Fibroblast of the conjunctiva (primary cell): Measurements from ENCODE around the gene SUSD4.

Experiments
- DNase-seq: peaks from one replicate; pipeline ENCODE4 v3.0.0-alpha.2; 2010; ENCODE audit warnings: low read depth

SUSD4 gene

DNA sequence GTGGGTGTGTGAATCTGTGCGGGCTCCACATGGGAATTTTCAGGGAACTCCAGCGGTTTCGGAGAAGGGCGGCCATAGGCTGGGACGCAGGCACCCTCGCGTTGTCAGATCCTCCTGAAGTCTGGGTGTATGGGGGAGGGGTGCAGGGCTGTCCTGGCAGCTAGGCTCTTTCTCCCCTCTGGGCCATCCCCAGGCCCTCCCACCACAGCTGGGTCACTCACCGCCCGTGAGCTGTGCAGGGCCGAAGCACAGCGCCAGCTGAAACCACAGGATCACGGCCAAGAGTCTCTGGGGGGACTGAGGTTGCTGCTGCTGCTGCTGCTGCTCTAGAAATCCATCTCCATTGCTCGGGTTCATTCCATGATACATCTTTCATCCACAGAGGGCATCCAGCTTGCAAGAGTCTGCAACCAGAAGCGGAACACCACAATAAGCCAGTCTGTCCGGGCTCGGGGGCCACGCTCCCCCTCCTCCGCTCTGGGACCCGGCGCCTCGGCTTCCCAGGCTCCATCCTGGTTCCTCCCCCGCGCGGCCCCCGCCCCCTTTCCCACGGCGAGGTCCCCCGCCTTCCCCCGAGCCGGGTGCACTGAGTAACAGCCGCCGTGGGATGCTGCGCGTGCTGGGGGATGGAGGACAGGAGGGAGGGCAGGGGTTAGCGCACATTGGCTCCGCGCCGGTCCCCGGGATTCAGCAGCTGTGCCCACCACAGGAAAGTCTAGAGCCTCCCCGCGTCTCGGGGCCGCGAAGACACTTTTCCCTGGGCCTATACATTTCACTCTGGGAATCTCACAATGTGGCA is 720 bp downstream of the SUSD4 start:
- DNase-seq, result no peak

DNA sequence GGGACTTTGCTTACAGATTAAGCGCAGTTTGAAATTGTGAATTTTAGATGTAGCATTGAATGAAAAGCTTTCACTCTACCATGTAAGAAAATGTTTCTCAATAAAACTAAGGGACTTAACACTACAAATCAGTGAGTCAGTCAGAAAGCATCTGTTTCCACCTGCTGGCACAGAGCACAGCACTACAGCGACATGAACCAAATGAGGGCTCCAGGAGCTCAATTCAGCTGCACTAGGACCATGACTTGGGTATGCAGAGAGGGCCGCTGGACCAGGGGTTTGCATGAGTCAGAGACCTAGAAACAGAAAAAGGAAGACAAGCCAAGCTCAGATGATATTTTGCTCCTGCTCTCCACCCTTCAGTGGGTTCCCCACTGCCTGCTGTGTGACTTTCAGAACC is 5.2 kb downstream of the SUSD4 start:
- no peak for DNase-seq

- no peak for DNase-seq
Observed at GRCh38 chr1:223355699-223356098, 8.3 kb downstream of the SUSD4 start.

- no peak for DNase-seq
Observed at GRCh38 chr1:223353939-223354338, 10.0 kb downstream of the SUSD4 start.

GRCh38 chr1:223352944-223353343 is 11.0 kb downstream of the SUSD4 start:
- DNase-seq, result no peak

- no peak for DNase-seq
Observed at GRCh38 chr1:223350361-223350908, 13.5 kb downstream of the SUSD4 start.

DNA sequence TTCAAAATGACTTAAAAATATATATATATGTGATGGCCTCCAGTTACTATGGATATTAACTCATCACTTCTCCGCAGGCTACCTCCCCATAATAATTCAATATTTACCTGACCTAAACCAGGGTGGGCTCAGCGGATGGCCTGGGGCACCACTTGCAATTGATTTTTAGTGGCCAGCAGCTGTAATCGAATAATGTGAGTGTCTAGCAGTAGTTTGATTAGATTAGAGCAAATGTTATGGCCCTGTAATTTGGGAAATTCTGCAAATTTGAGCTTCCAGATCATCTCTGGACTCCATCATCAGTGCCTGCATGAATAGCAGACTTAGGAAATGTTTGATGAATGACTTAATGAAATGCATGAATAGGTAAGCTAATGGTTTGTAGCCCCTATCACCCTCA is 14.7 kb downstream of the SUSD4 start:
- no peak for DNase-seq

DNA sequence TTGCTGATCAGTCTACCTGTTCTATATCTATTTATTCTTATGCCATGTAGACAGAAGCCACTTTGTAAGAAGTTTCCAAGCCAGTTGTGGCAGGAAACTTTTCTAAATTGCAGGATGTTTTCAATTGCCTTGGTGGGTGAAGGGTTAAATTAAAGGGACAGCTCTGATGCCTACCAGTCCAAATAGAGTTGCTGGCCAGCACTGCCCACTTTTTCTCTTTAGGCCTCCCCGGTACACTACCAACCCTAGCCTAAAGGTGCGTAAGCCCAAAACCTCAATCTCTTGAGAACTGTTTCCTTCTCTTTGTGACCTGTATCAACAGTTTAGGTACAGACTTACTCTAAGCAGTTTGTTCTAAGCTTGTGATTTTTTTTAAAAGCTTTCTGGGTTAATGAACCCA is 15.5 kb downstream of the SUSD4 start:
- no peak for DNase-seq

- no peak for DNase-seq
Observed at GRCh38 chr1:223347583-223347982, 16.4 kb downstream of the SUSD4 start.

DNA sequence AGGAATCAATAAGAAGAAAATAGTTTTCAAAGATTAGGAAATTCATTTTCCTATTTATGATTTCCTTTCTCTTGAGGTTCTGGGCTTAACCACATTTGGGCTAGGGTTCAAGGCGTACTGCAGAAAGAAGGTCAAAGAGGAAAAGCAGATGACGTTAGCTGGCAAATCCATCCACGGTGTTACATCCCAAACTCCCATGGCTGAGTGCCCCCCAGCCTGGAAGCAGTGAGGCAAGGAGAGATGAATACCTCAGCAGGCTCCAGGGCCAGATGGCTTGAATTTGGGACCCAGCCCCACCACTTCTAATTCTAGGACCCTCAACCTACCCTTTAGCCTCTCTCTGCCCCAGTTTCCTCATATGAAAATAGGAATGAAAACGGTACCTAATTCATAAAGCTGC is 17.7 kb downstream of the SUSD4 start:
- DNase-seq, result no peak

DNA sequence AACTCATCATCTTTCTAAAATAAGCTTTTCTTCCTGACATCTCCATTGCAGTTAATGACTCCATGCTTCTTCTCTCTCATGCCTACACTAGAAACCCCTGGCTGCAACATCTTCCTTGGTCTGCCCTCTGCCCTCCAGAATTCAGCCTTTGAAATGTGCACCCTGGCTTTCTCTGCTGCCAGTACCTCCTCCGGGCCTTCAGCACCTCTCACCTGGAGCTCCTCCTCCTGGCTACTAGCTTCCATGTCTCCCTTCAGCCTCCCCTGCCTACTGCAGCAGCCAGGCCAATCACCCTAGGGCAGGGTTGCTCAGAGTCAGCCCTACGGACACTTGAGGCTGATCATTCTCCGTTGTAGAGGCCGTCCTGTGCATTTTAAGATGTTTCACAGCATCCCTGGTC is 18.3 kb downstream of the SUSD4 start:
- DNase-seq, result no peak

DNA sequence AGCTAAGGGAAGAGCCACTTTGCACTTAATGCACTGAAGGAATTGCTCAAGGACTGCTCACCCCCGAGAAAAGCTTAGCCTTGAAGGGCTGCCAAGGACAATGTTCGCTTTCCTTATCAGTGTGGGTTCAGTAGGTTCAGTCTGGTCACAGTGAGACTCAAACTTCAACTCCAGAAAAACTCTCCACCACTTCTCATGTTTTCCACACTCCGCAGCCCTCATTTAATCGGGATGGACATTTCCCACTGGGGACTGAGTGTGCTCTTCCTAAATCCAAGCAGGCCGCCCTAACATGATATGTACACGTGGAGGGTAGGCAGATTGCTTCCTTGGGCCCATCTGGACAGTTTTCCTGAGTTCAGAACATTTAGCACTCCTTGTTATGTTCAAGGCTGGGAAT is 19.5 kb downstream of the SUSD4 start:
- no peak for DNase-seq

- no peak for DNase-seq
Observed at GRCh38 chr1:223343692-223344091, 20.3 kb downstream of the SUSD4 start.

GRCh38 chr1:223341121-223341520 is 22.9 kb downstream of the SUSD4 start:
- DNase-seq, result no peak

DNA sequence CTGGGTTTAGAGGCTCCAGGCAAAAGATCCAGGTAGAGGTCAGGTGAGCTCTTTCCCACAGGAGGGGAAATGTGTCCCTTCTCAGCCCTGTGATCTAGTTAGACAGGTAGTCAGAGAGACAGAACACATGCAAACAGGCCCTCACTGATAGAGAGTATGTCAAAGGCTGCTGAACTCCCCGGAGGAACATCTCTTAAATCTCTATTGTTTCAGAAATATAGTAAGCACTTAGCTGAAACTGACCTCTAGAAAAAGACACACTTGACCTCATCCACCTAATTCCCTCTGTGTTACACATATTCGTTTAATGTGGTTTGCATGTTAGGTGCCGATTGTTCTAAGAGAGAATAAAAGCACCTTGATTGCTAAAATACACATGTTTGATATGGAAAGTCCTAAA is 23.3 kb downstream of the SUSD4 start:
- DNase-seq, result no peak

DNA sequence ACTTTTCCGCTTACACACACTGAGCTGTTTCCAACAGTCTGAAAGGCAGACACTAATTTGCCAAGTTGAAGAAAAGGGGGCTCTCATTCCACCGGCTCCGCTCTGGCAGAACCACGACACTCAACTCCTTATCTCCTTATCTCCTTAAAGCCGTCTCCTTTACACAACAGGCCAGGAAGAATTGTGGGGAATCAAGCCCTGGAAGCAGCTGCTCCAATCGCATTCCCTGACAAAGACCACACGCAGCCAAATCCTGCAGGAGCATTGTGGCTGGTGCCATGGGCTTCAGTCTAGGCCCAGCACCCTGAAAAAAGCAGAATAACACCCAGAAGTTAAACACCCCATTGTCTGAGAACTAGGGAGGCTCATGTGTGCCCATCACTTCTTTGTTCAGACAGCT is 24.1 kb downstream of the SUSD4 start:
- no peak for DNase-seq

GRCh38 chr1:223338811-223339746 is 24.9 kb downstream of the SUSD4 start:
- DNase-seq, result no peak

DNA sequence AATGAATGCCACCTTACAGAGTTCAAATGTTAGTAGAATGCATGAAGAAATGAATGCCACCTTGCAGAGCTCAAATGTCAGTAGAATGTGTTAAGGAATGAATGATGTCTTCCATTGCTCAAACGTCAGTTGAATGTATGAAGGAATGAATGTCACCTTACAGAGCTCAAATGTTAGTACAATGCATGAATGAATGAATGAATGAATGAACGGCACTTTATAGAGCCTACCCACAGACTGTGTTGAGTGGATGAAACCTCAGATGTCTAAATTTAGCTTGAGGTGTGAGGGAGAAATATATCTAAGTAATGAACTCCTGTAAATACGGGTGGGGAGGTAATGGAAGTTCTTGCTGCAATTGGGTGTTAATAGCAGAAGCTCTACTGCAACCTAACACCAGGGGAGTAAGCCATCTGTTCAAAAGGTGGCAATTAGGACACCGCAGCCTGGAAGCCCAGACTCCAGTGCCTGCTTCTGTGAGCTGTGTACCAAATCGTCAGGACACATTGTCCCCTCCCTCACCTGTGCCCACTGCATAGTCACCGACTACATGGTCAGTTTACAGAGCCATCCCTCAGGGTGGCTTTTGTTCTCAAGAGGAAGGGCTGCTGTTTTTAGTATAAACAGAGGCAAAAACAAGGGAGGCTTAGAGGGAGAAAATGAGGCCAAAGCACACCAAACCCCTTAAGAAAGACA is 26.7 kb downstream of the SUSD4 start:
- no peak for DNase-seq

- no peak for DNase-seq
Observed at GRCh38 chr1:223334156-223334555, 29.8 kb downstream of the SUSD4 start.

- DNase-seq, result no peak
Observed at GRCh38 chr1:223332997-223333396, 31.0 kb downstream of the SUSD4 start.

DNA sequence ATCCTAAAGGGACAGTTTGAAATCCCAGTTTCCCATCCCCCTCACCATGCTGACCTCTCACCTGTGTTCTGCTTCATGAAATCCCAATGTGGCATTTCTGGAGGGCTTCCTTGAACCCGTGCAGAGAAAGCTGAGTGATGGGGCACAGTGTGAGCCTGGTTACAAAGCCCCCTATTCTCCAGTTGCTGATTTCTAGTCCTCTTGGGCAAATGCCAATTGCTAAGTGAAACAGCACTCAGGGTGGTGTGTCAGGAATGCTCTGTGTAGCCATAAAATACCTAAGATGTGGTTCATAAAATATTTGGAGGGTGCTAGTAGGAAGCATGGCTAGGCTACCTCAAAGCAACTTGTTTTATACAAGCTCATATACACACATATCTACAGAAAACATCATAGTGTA is 32.0 kb downstream of the SUSD4 start:
- DNase-seq, result no peak

DNA sequence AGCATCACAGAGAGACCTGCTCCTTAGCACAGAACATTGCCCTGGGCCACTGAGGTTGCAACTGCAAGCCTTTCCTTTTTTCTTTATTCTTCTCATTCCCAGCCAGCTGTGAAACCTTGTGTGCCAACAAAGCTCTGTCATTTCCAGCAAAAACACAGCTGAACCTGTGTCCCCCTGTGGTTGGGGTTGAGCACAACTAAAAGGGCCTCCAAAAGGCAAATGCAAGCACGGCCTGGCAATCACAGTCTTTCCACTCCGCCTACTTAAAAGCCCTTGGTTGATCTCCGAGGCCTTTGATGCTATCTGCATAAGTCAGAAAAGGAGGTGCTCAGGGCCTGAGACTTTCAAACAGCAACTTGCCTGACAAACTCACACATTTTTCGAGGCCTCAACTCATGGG is 32.7 kb downstream of the SUSD4 start:
- no peak for DNase-seq
